ENCODE data around the gene STUB1. TPM values are rescaled to one million over a fixed set of nuclear protein-coding genes. Genes with fewer than 3 reads are reported as not detected.

STUB1 gene
- polyA plus RNA-seq, 2 of the 4 experiments (the other 2 are of a cell fraction): 60.6 to 93.5 TPM

DNA sequence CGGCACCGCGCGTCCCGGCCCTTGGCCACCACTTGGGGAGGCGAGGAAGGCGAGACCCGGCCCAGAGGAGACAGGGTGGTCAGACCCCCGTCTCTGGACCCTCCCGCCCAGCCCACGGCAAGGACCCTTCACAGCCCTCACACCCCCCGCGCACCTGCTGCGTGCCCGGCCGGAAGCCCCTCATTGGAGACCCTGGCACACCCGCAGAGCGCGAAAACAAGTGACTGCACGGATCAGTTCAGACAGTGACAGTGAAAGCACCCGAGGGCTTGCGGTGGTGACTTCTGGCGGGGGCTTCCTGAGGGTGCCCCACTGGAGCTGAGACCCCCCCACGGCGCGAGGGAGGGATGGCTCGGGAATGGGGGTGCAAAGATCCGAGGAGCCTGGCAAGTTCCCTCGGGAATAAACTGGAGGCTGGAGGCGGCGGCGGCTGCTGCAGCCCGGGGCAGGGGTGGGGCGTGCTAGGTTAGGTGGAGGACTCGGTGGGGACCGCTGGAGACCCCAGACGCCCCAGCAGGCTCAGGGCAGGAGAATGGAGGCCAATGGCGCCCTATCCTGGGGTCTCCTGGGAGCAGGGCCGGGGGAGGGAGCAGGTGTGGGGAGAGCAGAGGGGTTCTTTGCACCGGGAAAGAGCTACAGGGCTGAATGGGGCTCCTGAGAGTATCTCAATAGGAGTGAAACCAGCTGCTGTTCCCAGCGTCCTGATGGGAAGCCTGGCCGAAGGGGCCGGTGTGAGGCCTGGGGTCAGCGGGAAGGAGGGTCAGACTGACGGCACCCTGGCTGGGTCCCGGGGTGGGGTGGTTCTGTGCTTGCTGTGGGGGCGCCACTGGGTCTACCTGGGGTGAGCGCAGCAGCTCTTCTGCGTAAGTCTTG lies 26.2 kb downstream of the STUB1 start:
- H3K27ac ChIP-seq: peak overlapping the region; percentile 73 to 75; a peak in 5 of 6 replicates
- POLR2A ChIA-PET: interaction anchor here (0.9 to 1.6 kb wide), 4 partner anchors 14 to 82 kb away, joined by 3 to 6 read pairs (median 4); partner anchors contain the start of genes ANTKMT, CHTF18 and RPUSD1
- 6% methylated on average over 31 of the region's 49 CpGs for WGBS (ENCODE audit: missing lambda C conversion rate)
- CTCF ChIA-PET: interaction anchor here (1.7 to 25.1 kb wide), 4 partner anchors 10 to 80 kb away, joined by 5 to 656 read pairs (median 92); partner anchors contain the start of genes ANTKMT, CCDC78, CHTF18 and CIAO3
- no peak for FAIRE-seq
- peak overlapping the region; percentile 100 for H3K4me2 ChIP-seq
- peak overlapping the region; percentile 59 for H3K4me3 ChIP-seq
- TF ChIP-seq MAX (IDR thresholded peaks at IDR 0.05) (no peak), RNF2 (IDR thresholded peaks at IDR 0.05; ENCODE audit: borderline replicate concordance, low read depth) (no peak)
- TF ChIP-seq, protein P1, sequence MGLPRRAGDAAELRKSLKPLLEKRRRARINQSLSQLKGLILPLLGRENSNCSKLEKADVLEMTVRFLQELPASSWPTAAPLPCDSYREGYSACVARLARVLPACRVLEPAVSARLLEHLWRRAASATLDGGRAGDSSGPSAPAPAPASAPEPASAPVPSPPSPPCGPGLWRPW (IDR thresholded peaks at IDR 0.05): no peak
- no peaks in the 10 kb centered on the region for H3K9me3 ChIP-seq
- no peak for DNase-seq (ENCODE audit: low read depth in 1 of 2, low spot score in 1 of 2)
- peak; percentile 9 to 41; a peak in 3 of 6 replicates for ATAC-seq
- H3K4me1 ChIP-seq: peaks cover 42% of the 10 kb centered on the region

- peaks cover 49% of the 10 kb centered on the region for H3K4me1 ChIP-seq
- no peaks in the 10 kb centered on the region for H3K9me3 ChIP-seq
- peak overlapping the region; percentile 59; the same call in 2 of the 3 replicates for H3K4me3 ChIP-seq
- ATAC-seq (peak; percentile 11 to 12; a peak in 5 of 6 replicates), DNase-seq (ENCODE audit: low read depth in 1 of 2, low spot score in 1 of 2) (peak in 1 of 2 experiments; percentile 57), FAIRE-seq (no peak)
- ChIA-PET POLR2A (interaction anchor here (0.9 to 2.0 kb wide), 5 partner anchors 12 to 81 kb away, joined by 3 to 6 read pairs (median 5); partner anchors contain the start of genes ANTKMT, CHTF18 and RPUSD1), CTCF (interaction anchor here (1.2 to 25.1 kb wide), 5 partner anchors 9 to 79 kb away, joined by 3 to 656 read pairs (median 15); partner anchors contain the start of genes ANTKMT, CCDC78, CHTF18 and CIAO3)
- WGBS (ENCODE audit: missing lambda C conversion rate): 28% methylated on average over 4 of the region's 14 CpGs
- peak overlapping the region in 1 of 2 experiments; percentile 73; a peak in 1 of 6 replicates for H3K27ac ChIP-seq
- no peak for TF ChIP-seq RNF2 (IDR thresholded peaks at IDR 0.05; ENCODE audit: borderline replicate concordance, low read depth)
- no peak for TF ChIP-seq CEBPB (IDR thresholded peaks at IDR 0.05)
- TF ChIP-seq EHF (CRISPR knock-in tag; IDR thresholded peaks at IDR 0.05): no peak
- no peak for TF ChIP-seq ESRRA (IDR thresholded peaks at IDR 0.05; ENCODE audit: borderline replicate concordance, low read length)
- peak overlapping the region; percentile 100; the same call in 2 of the 3 replicates for H3K4me2 ChIP-seq
Observed at GRCh38 chr16:707062-707538, 26.9 kb downstream of the STUB1 start.

- Histone ChIP-seq H3K9me3 (no peaks in the 10 kb centered on the region), H3K4me2 (no peak overlapping the region), H3K4me3 (no peak overlapping the region), H3K27ac (no peak overlapping the region; a peak in 1 of 6 replicates), H3K4me1 (peaks cover 56% of the 10 kb centered on the region)
- no peak for FAIRE-seq
- ATAC-seq: no peak
- no peak for TF ChIP-seq CHD2 (IDR thresholded peaks at IDR 0.05; ENCODE audit: low read length, partially characterized antibody)
- TF ChIP-seq JUNB (IDR thresholded peaks at IDR 0.05): no peak
- no peak for TF ChIP-seq TFCP2L1 (CRISPR knock-in tag; IDR thresholded peaks at IDR 0.05)
- TF ChIP-seq CBX8 (IDR thresholded peaks at IDR 0.05): no peak
- no peak for TF ChIP-seq POLR2AphosphoS2 (conservative IDR thresholded peaks at IDR 0.05; ENCODE audit: low read length)
- TF ChIP-seq RNF2 (IDR thresholded peaks at IDR 0.05; ENCODE audit: borderline replicate concordance, low read depth): no peak
- WGBS (ENCODE audit: missing lambda C conversion rate): 48% methylated on average over 3 of the region's 3 CpGs
- no peak for DNase-seq (ENCODE audit: low read depth in 1 of 2, low spot score in 1 of 2)
- ChIA-PET POLR2A (interaction anchor here (2.0 kb wide), 1 partner anchor 12 kb away, joined by 5 read pairs; no protein-coding TSS in a partner anchor), CTCF (interaction anchor here (0.8 to 25.1 kb wide), 6 partner anchors 8 to 78 kb away, joined by 3 to 656 read pairs (median 10); partner anchors contain the start of genes ANTKMT, CCDC78, CHTF18 and CIAO3)
Observed at GRCh38 chr16:708019-708418, 27.8 kb downstream of the STUB1 start.

DNA sequence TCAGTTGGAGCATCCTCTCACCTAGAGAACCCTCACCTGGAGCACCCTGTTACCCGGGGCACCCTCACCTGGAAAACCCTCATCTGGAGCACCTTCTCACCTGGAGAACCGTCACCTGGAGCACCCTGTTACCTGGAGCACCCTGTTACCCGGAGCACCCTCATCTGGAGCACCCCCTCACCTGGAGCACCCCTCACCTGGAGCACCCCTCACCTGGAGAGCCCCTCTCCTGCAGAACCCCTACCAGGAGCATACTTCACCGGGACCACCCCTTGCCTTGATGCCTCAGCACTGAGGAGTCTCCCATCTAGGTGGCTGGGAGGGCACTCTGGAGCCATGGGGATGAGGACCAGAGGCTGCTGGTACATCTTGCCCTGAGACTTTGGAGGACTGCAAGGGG lies 28.7 kb downstream of the STUB1 start:
- CTCF ChIA-PET: interaction anchor here (0.9 to 25.1 kb wide), 6 partner anchors 11 to 347 kb away, joined by 3 to 656 read pairs (median 8); partner anchors contain the start of genes ANTKMT, CCDC78, CHTF18 and CIAO3
- Histone ChIP-seq H3K4me2 (no peak overlapping the region), H3K27ac (no peak overlapping the region), H3K9me3 (no peaks in the 10 kb centered on the region), H3K4me1 (peaks cover 65% of the 10 kb centered on the region), H3K4me3 (no peak overlapping the region)
- TF ChIP-seq PHF8 (IDR thresholded peaks at IDR 0.05; ENCODE audit: borderline replicate concordance, low read depth) (no peak), HOXB13 (CRISPR knock-in tag; IDR thresholded peaks at IDR 0.05; ENCODE audit: low read depth) (no peak), ZC3H11A (IDR thresholded peaks at IDR 0.05) (no peak), ESRRA (IDR thresholded peaks at IDR 0.05; ENCODE audit: borderline replicate concordance, low read length) (no peak), ZNF302 (CRISPR knock-in tag; IDR thresholded peaks at IDR 0.05) (no peak), HMGXB4 (CRISPR knock-in tag; IDR thresholded peaks at IDR 0.05; ENCODE audit: borderline replicate concordance) (no peak), HDAC2 (IDR thresholded peaks at IDR 0.05) (no peak), CHD2 (IDR thresholded peaks at IDR 0.05; ENCODE audit: low read length, partially characterized antibody) (no peak), RAD21 (conservative IDR thresholded peaks at IDR 0.05 in 1 of 2, IDR thresholded peaks at IDR 0.05 in 1 of 2) (no peak), BHLHE40 (IDR thresholded peaks at IDR 0.05; ENCODE audit: low read depth, low read length) (no peak), TP53 (CRISPR knock-in tag; IDR thresholded peaks at IDR 0.05) (no peak), RFX5 (IDR thresholded peaks at IDR 0.05) (no peak), POLR2A (IDR thresholded peaks at IDR 0.05; ENCODE audit: low read length) (no peak)
- ATAC-seq: no peak
- POLR2A ChIA-PET: interaction anchor here (1.5 to 2.0 kb wide), 2 partner anchors 11 to 13 kb away, joined by 5 to 7 read pairs; no protein-coding TSS in a partner anchor
- no peak for FAIRE-seq
- no peak for DNase-seq (ENCODE audit: low read depth in 1 of 2, low spot score in 1 of 2)
- WGBS (ENCODE audit: missing lambda C conversion rate): 57% methylated on average over 3 of the region's 4 CpGs
